Body of pancreas (tissue), 4 donors: ENCODE data around the gene POFUT2.

Experiments
- POLR2A ChIP-seq, 3 donors: fragments of 450-650 bp; IDR thresholded peaks; one replicate each; pipeline ENCODE4 v1.6.1; 2016; ENCODE audit warnings: antibody characterized with exemption in 3 of 3, mild to moderate bottlenecking in 2 of 3
- TF ChIP-seq, protein P1 (sequence below), 7 experiments: fragments of 450-650 bp in 4 of 7; fragments of 200-600 bp in 3 of 7; sonication (generic) in 3 of 7; IDR thresholded peaks; one replicate each; pipeline ENCODE4 v1.5.1; 2016 to 2019; ENCODE audit warnings: antibody characterized with exemption in 7 of 7

DNA sequence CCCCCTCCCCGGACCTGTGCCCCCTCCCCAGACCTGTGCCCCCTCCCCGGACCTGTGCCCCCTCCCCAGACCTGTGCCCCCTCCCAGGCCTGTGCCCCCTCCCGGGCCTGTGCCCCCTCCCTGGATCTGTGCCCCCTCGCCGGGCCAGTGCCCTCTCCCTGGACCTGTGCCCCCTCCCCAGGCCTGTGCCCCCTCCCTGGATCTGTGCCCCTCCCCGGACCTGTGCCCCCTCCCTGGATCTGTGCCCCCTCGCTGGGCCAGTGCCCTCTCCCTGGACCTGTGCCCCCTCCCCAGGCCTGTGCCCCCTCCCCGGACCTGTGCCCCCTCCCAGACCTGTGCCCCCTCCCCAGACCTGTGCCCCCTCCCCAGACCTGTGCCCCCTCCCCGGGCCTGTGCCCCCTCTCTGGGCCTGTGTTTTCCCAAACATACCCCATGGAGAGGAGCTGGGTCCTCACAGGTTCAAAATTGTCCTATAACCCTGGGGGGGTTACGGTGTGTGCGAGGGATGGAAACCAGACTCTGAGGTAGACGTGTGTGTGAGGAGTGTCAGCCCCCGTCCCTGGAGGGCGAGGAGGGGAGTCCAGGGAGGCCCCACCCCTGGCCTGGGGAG lies 47.6 kb upstream of the POFUT2 start:
- TF ChIP-seq, protein P1, sequence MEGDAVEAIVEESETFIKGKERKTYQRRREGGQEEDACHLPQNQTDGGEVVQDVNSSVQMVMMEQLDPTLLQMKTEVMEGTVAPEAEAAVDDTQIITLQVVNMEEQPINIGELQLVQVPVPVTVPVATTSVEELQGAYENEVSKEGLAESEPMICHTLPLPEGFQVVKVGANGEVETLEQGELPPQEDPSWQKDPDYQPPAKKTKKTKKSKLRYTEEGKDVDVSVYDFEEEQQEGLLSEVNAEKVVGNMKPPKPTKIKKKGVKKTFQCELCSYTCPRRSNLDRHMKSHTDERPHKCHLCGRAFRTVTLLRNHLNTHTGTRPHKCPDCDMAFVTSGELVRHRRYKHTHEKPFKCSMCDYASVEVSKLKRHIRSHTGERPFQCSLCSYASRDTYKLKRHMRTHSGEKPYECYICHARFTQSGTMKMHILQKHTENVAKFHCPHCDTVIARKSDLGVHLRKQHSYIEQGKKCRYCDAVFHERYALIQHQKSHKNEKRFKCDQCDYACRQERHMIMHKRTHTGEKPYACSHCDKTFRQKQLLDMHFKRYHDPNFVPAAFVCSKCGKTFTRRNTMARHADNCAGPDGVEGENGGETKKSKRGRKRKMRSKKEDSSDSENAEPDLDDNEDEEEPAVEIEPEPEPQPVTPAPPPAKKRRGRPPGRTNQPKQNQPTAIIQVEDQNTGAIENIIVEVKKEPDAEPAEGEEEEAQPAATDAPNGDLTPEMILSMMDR (IDR thresholded peaks at IDR 0.05), result no peak
- no peak for TF ChIP-seq POLR2A (IDR thresholded peaks at IDR 0.05)
